HEK293T (cell line): ENCODE data around the gene KRTAP12-1.

Experiments used
- CTCF ChIA-PET: fragments of 350-600 bp; formaldehyde crosslinking; extraction: SDS; loops from one replicate; lab custom pipeline; 2021; ENCODE audit warnings: antibody characterized with exemption, inconsistent platforms; lab: Yijun Ruan, JAX
- POLR2A ChIA-PET: fragments of 350-600 bp; formaldehyde crosslinking; extraction: SDS; loops from one replicate; lab custom pipeline; 2020; ENCODE audit warnings: antibody characterized with exemption, inconsistent platforms; lab: Yijun Ruan, JAX
- DNase-seq: peaks from one replicate; pipeline ENCODE4 v3.0.0; 2012; ENCODE audit warnings: mixed read lengths; ENCODE audit errors: extremely low spot score
- ARNT ChIP-seq: fragments of 450-650 bp; IDR thresholded peaks from 2 replicates; pipeline ENCODE4 v1.6.1; 2017; ENCODE audit warnings: mild to moderate bottlenecking
- BHLHE40 ChIP-seq: fragments of 450-650 bp; IDR thresholded peaks from 2 replicates; pipeline ENCODE4 v1.6.1; 2016; ENCODE audit warnings: mild to moderate bottlenecking, moderate library complexity, borderline replicate concordance
- CTBP1 ChIP-seq: fragments of 450-650 bp; IDR thresholded peaks from 2 replicates; pipeline ENCODE4 v1.6.1; 2016; ENCODE audit warnings: borderline replicate concordance
- ELF4 ChIP-seq: fragments of 450-650 bp; IDR thresholded peaks from 2 replicates; pipeline ENCODE4 v1.6.1; 2017; ENCODE audit warnings: antibody characterized with exemption
- FOXA1 ChIP-seq: fragments of 450-650 bp; IDR thresholded peaks from 2 replicates; pipeline ENCODE4 v1.6.1; 2016; ENCODE audit warnings: mild to moderate bottlenecking
- FOXK2 ChIP-seq: fragments of 450-650 bp; IDR thresholded peaks from 2 replicates; pipeline ENCODE4 v1.6.1; 2016; ENCODE audit warnings: mild to moderate bottlenecking
- FOXM1 ChIP-seq: fragments of 450-650 bp; IDR thresholded peaks from 2 replicates; pipeline ENCODE4 v1.6.1; 2017; ENCODE audit warnings: mild to moderate bottlenecking, borderline replicate concordance
- HDGF ChIP-seq: fragments of 450-650 bp; IDR thresholded peaks from 2 replicates; pipeline ENCODE4 v1.6.1; 2017; ENCODE audit warnings: antibody characterized with exemption, borderline replicate concordance
- L3MBTL2 ChIP-seq: fragments of 450-650 bp; conservative IDR thresholded peaks from 2 replicates; pipeline ENCODE4 v1.6.1; 2016; ENCODE audit warnings: mild to moderate bottlenecking
- LEF1 ChIP-seq: fragments of 450-650 bp; IDR thresholded peaks from 2 replicates; pipeline ENCODE4 v1.6.1; 2017; ENCODE audit warnings: mild to moderate bottlenecking, borderline replicate concordance
- NFRKB ChIP-seq: fragments of 450-650 bp; IDR thresholded peaks from 2 replicates; pipeline ENCODE4 v1.6.1; 2016; ENCODE audit warnings: mild to moderate bottlenecking, moderate library complexity
- PKNOX1 ChIP-seq: fragments of 450-650 bp; IDR thresholded peaks from 2 replicates; pipeline ENCODE4 v1.6.1; 2016
- SP1 ChIP-seq: fragments of 450-650 bp; IDR thresholded peaks from 2 replicates; pipeline ENCODE4 v1.6.1; 2017
- SUZ12 ChIP-seq: fragments of 450-650 bp; IDR thresholded peaks from 2 replicates; pipeline ENCODE4 v1.6.1; 2016; ENCODE audit warnings: mild to moderate bottlenecking
- TARDBP ChIP-seq: fragments of 450-650 bp; IDR thresholded peaks from 2 replicates; pipeline ENCODE4 v1.6.1; 2016
- ZNF384 ChIP-seq: fragments of 450-650 bp; IDR thresholded peaks from 2 replicates; pipeline ENCODE4 v1.6.1; 2016

Gene KRTAP12-1

GRCh38 chr21:44713846-44714245 is 31.9 kb upstream of the KRTAP12-1 start:
- CTCF ChIA-PET: interaction anchor here (0.8 kb wide), 1 partner anchor 156 kb away, joined by 3 read pairs; no protein-coding TSS in a partner anchor
- no peak for DNase-seq
- TF ChIP-seq L3MBTL2: no peak
- no peak for TF ChIP-seq NFRKB
- no peak for TF ChIP-seq SP1
- no peak for TF ChIP-seq TARDBP
- TF ChIP-seq CTBP1: no peak
- no peak for TF ChIP-seq BHLHE40
- TF ChIP-seq ZNF384: no peak
- no peak for TF ChIP-seq FOXK2
- POLR2A ChIA-PET: no interaction called here

GRCh38 chr21:44713130-44713529 is 31.2 kb upstream of the KRTAP12-1 start:
- ChIA-PET POLR2A (no interaction called here), CTCF (interaction anchor here (0.8 kb wide), 1 partner anchor 156 kb away, joined by 3 read pairs; no protein-coding TSS in a partner anchor)
- DNase-seq: no peak
- TF ChIP-seq ZNF384 (no peak), PKNOX1 (no peak), ELF4 (no peak), BHLHE40 (no peak), SUZ12 (no peak), ARNT (no peak), FOXK2 (no peak), FOXM1 (no peak)

- CTCF ChIA-PET: interaction anchor here (0.7 kb wide), 1 partner anchor 30 kb away, joined by 3 read pairs; no protein-coding TSS in a partner anchor
- TF ChIP-seq FOXM1 (no peak), ZNF384 (no peak), BHLHE40 (no peak)
- no peak for DNase-seq
- POLR2A ChIA-PET: no interaction called here
Measured at GRCh38 chr21:44712203-44713028, 30.5 kb upstream of the KRTAP12-1 start.

GRCh38 chr21:44711327-44712202 is 29.6 kb upstream of the KRTAP12-1 start, which contains the start of gene TSPEAR:
Gene TSPEAR (minus strand): TSS chr21:44711572. CDS start chr21:44711514, 58 bp downstream.
- TF ChIP-seq ZNF384: no peak
- no peak for TF ChIP-seq FOXM1
- TF ChIP-seq TARDBP: no peak
- no peak for TF ChIP-seq CTBP1
- no peak for TF ChIP-seq ELF4
- no peak for TF ChIP-seq ARNT
- no peak for TF ChIP-seq FOXA1
- no peak for TF ChIP-seq BHLHE40
- POLR2A ChIA-PET: no interaction called here
- CTCF ChIA-PET: interaction anchor here (0.7 kb wide), 1 partner anchor 31 kb away, joined by 3 read pairs; no protein-coding TSS in a partner anchor
- no peak for DNase-seq

GRCh38 chr21:44710756-44711326 is 28.9 kb upstream of the KRTAP12-1 start:
- no peak for TF ChIP-seq FOXK2
- CTCF ChIA-PET: no interaction called here
- POLR2A ChIA-PET: no interaction called here
- DNase-seq: no peak

- CTCF ChIA-PET: interaction anchor here (0.5 kb wide), 1 partner anchor 181 kb away, joined by 3 read pairs; no protein-coding TSS in a partner anchor
- no peak for TF ChIP-seq L3MBTL2
- TF ChIP-seq ARNT: no peak
- TF ChIP-seq SUZ12: no peak
- TF ChIP-seq NFRKB: no peak
- TF ChIP-seq TARDBP: no peak
- POLR2A ChIA-PET: no interaction called here
- no peak for DNase-seq
Measured at GRCh38 chr21:44710294-44710665, 28.3 kb upstream of the KRTAP12-1 start.

GRCh38 chr21:44709426-44710293 is 27.7 kb upstream of the KRTAP12-1 start:
- TF ChIP-seq FOXM1: no peak
- no peak for TF ChIP-seq CTBP1
- no peak for TF ChIP-seq FOXA1
- TF ChIP-seq SUZ12: no peak
- TF ChIP-seq FOXK2: no peak
- no peak for TF ChIP-seq BHLHE40
- TF ChIP-seq HDGF: no peak
- TF ChIP-seq ZNF384: no peak
- TF ChIP-seq ARNT: no peak
- TF ChIP-seq ELF4: no peak
- TF ChIP-seq LEF1: no peak
- no peak for TF ChIP-seq SP1
- TF ChIP-seq TARDBP: no peak
- TF ChIP-seq NFRKB: no peak
- no peak for TF ChIP-seq PKNOX1
- TF ChIP-seq L3MBTL2: no peak
- CTCF ChIA-PET: interaction anchor here (0.5 kb wide), 1 partner anchor 180 kb away, joined by 3 read pairs; no protein-coding TSS in a partner anchor
- DNase-seq: no peak
- POLR2A ChIA-PET: no interaction called here
